Mucosa of stomach (tissue), 1 donor: ENCODE measurements around the gene FHL5.
"Not testable (repeated sequence)": the region's sequence is repeated elsewhere in the genome, so short reads cannot be mapped to it uniquely, and the experiment has no call there.

ENCODE experiments used
- H3K27me3 ChIP-seq: one replicate; pipeline ENCODE4 v1.7.0; 2013; ENCODE audit warnings: mild to moderate bottlenecking, low read length; ENCODE audit not compliant: control insufficient read depth, insufficient read depth
- H3K36me3 ChIP-seq: one replicate; pipeline ENCODE4 v1.7.0; 2013; ENCODE audit warnings: low read length; ENCODE audit not compliant: control insufficient read depth, insufficient read depth
- H3K4me1 ChIP-seq: one replicate; pipeline ENCODE4 v1.7.0; 2013; ENCODE audit warnings: mild to moderate bottlenecking, low read length; ENCODE audit not compliant: control insufficient read depth, insufficient read depth
- H3K4me3 ChIP-seq: one replicate; pipeline ENCODE4 v1.7.0; 2013; ENCODE audit warnings: low read length
- H3K9ac ChIP-seq: one replicate; pipeline ENCODE4 v1.7.0; 2013; ENCODE audit warnings: mild to moderate bottlenecking, low read length, moderate library complexity
- H3K9me3 ChIP-seq: one replicate; pipeline ENCODE4 v1.7.0; 2013; ENCODE audit warnings: mild to moderate bottlenecking, low read length, moderate library complexity; ENCODE audit not compliant: control insufficient read depth
- donor health status: Pancreatic carcinoma.

The FHL5 gene

GRCh38 chr6:96613291-96613999 lies 50.5 kb downstream of the FHL5 start:
- Histone ChIP-seq H3K4me1 (no peaks in the 10 kb centered on the region), H3K9ac (no peak overlapping the region), H3K27me3 (no peaks in the 10 kb centered on the region), H3K9me3 (no peaks in the 10 kb centered on the region), H3K4me3 (no peak overlapping the region), H3K36me3 (no peaks in the 10 kb centered on the region)

DNA sequence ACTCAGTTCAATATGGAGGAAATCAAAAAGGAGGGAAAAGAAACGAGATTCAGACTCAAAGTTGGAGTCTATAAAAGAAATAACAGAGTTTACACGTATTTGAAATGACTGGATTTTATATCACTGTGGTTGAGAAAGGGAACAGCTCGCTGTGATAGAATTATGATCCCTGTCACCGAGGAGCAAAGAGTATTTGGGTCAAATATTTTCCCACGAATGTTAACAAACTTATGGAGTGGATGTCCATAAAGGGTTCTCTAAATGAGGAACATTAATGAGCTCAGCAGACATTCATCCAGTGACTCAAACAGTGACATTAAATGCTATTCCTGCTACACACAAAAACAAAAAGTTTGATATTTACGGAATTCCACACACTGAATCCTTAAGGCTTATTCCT lies 57.9 kb downstream of the FHL5 start:
- no peak overlapping the region for H3K4me3 ChIP-seq
- no peaks in the 10 kb centered on the region for H3K36me3 ChIP-seq
- no peak overlapping the region for H3K9ac ChIP-seq
- H3K27me3 ChIP-seq = no peaks in the 10 kb centered on the region
- H3K9me3 ChIP-seq = no peaks in the 10 kb centered on the region
- no peaks in the 10 kb centered on the region for H3K4me1 ChIP-seq

GRCh38 chr6:96621983-96622382 lies 59.1 kb downstream of the FHL5 start:
- H3K36me3 ChIP-seq = no peaks in the 10 kb centered on the region
- H3K27me3 ChIP-seq = no peaks in the 10 kb centered on the region
- H3K4me1 ChIP-seq = no peaks in the 10 kb centered on the region
- no peak overlapping the region for H3K4me3 ChIP-seq
- no peaks in the 10 kb centered on the region for H3K9me3 ChIP-seq
- no peak overlapping the region for H3K9ac ChIP-seq

- Histone ChIP-seq H3K27me3 (no peaks in the 10 kb centered on the region), H3K4me3 (no peak overlapping the region), H3K9ac (no peak overlapping the region)
Measured at GRCh38 chr6:96624957-96625356, 62.0 kb downstream of the FHL5 start.

GRCh38 chr6:96626759-96627364 lies 63.9 kb downstream of the FHL5 start:
- H3K9me3 ChIP-seq = no peaks in the 10 kb centered on the region
- H3K27me3 ChIP-seq = no peaks in the 10 kb centered on the region
- no peak overlapping the region for H3K4me3 ChIP-seq
- H3K4me1 ChIP-seq = no peaks in the 10 kb centered on the region
- no peak overlapping the region for H3K9ac ChIP-seq
- no peaks in the 10 kb centered on the region for H3K36me3 ChIP-seq

More at GRCh38 chr6:96624957-96625356, 62.0 kb downstream of the FHL5 start:
- Histone ChIP-seq H3K36me3 (no peaks in the 10 kb centered on the region), H3K4me1 (no peaks in the 10 kb centered on the region), H3K9me3 (no peaks in the 10 kb centered on the region)

GRCh38 chr6:96631248-96631647 lies 68.3 kb downstream of the FHL5 start:
- H3K4me1 ChIP-seq = no peaks in the 10 kb centered on the region
- no peaks in the 10 kb centered on the region for H3K36me3 ChIP-seq
- H3K9me3 ChIP-seq = no peaks in the 10 kb centered on the region
- no peaks in the 10 kb centered on the region for H3K27me3 ChIP-seq
- H3K9ac ChIP-seq = no peak overlapping the region
- H3K4me3 ChIP-seq = no peak overlapping the region

DNA sequence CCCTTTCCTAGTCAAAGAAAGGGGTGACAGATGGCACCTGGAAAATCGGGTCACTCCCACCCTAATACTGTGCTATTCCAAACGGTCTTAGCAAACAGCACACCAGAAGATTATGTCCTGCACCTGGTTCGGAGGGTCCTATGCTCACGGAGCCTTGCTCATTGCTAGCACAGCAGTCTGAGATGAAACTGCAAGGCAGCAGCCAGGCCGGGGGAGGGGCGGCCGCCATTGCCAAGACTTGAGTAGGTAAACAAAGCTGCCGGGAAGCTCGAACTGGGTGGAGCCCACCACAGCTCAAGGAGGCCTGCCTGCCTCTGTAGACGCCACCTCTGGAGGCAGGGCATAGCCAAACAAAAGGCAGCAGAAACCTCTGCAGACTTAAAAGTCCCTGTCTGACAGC lies 75.1 kb downstream of the FHL5 start:
- not testable (repeated sequence) for H3K27me3 ChIP-seq, H3K9ac ChIP-seq, H3K9me3 ChIP-seq, H3K36me3 ChIP-seq, H3K4me1 ChIP-seq, H3K4me3 ChIP-seq

GRCh38 chr6:96645106-96645505 lies 82.2 kb downstream of the FHL5 start:
- no peak overlapping the region for H3K9ac ChIP-seq
- H3K9me3 ChIP-seq = no peaks in the 10 kb centered on the region
- H3K27me3 ChIP-seq = no peaks in the 10 kb centered on the region
- H3K4me3 ChIP-seq = no peak overlapping the region
- no peaks in the 10 kb centered on the region for H3K4me1 ChIP-seq
- H3K36me3 ChIP-seq = no peaks in the 10 kb centered on the region

- Histone ChIP-seq H3K9me3 (no peaks in the 10 kb centered on the region), H3K9ac (no peak overlapping the region), H3K4me1 (no peaks in the 10 kb centered on the region), H3K27me3 (no peaks in the 10 kb centered on the region), H3K4me3 (no peak overlapping the region), H3K36me3 (no peaks in the 10 kb centered on the region)
Measured at GRCh38 chr6:96649926-96650325, 87.0 kb downstream of the FHL5 start.

- no peak overlapping the region for H3K9ac ChIP-seq
- H3K27me3 ChIP-seq = no peaks in the 10 kb centered on the region
- H3K4me3 ChIP-seq = no peak overlapping the region
- H3K36me3 ChIP-seq = no peaks in the 10 kb centered on the region
- H3K4me1 ChIP-seq = no peaks in the 10 kb centered on the region
- no peaks in the 10 kb centered on the region for H3K9me3 ChIP-seq
Measured at GRCh38 chr6:96651816-96652215, 88.9 kb downstream of the FHL5 start.

DNA sequence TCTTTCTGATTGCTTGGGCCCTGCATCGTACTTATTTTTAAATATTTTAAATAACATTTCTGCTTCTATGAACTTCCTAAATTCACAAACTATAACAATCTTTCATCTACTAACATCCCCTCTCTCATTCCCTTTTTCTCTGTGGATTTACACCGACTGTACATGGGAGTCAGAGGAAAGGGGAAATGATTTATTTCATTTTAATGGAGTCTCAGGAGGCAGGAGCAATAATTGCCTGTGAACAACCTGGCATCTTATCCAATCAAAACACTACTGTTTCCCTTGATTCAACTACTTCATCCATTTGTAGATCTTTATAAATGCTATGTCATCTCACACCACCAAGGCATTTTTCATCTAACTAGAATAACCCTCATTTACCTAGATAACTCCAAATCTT lies 89.6 kb downstream of the FHL5 start:
- H3K36me3 ChIP-seq = no peaks in the 10 kb centered on the region
- no peak overlapping the region for H3K4me3 ChIP-seq
- no peak overlapping the region for H3K9ac ChIP-seq
- no peaks in the 10 kb centered on the region for H3K27me3 ChIP-seq
- H3K4me1 ChIP-seq = no peaks in the 10 kb centered on the region
- no peaks in the 10 kb centered on the region for H3K9me3 ChIP-seq

DNA sequence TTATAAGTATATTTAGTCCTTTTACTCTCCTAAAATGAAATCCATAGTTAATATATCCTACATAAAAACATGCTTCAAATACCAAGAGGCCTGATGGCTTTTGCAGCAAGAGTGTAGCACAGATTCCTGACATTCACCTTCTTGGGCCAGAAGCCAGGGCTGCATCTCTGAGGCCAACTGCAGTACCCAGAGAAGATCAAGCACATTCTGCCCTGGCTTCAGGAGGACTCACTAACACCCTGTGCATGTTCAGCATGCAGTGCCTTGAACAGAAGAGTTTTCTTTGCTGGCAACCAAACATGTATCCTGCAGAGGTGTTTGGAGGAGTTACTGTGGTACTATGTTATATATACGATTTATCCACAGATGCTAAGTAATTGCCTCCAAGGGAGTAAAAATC lies 90.3 kb downstream of the FHL5 start:
- Histone ChIP-seq H3K9me3 (no peaks in the 10 kb centered on the region), H3K36me3 (no peaks in the 10 kb centered on the region), H3K9ac (no peak overlapping the region), H3K4me1 (no peaks in the 10 kb centered on the region), H3K4me3 (no peak overlapping the region), H3K27me3 (no peaks in the 10 kb centered on the region)
